Measurements from ENCODE around the gene TBC1D32. TPM values are rescaled to one million over a fixed set of nuclear protein-coding genes. Genes with fewer than 3 reads are reported as not detected.
A peak's percentile ranks its signal among the peaks of the same experiment; 100 is the strongest.
"Not testable (repeated sequence)": the region's sequence is repeated elsewhere in the genome, so short reads cannot be mapped to it uniquely, and the experiment has no call there.

The TBC1D32 gene
- total RNA-seq, 2 experiments from 2014 or later: 10.9 to 12.4 TPM

DNA sequence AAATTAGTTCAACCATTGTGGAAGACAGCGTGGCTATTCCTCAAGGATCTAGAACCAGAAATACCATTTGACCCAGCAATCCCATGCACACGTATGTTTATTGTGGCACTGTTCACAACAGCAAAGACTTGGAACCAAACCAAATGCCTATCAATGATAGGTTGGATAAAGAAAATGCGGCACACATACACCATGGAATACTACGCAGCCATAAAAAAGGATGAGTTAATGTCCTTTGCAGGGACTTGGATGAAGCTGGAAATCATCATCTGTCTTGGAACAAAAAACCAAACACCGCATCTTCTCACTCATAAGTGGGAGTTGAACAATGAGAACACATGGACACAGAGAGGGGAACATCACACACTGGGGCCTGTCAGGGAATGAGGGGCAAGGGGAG is 22.5 kb downstream of the TBC1D32 start:
- H3K4me3 Mint-ChIP-seq; DNase-seq; CTCF ChIA-PET; H3K36me3 Mint-ChIP-seq (ENCODE audit: low read depth); H3K4me1 Mint-ChIP-seq; H3K27me3 Mint-ChIP-seq; POLR2A ChIA-PET; H3K27ac Mint-ChIP-seq; H3K9me3 Mint-ChIP-seq: not testable (repeated sequence)

DNA sequence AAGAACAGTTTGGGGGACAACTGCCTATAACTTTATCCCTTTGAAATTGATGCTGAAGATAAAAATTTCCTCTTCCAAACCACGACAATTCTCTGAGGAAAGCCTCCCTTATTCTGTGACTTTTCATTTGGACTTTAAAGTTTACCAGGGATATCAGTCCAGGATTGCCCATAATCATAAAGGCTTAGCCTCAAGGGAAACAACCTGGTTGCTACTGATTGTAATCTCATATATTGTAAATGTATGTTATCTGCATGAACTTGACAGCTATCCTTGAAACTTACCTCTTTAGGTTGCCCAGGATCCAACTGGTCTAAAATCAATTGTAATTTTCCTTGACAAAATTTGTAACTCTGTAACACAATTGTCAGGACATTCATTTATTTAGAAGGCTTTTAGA is 23.8 kb downstream of the TBC1D32 start:
- ChIA-PET CTCF (no interaction called here), POLR2A (no interaction called here)
- Mint-ChIP-seq H3K27ac (no peak overlapping the region), H3K4me3 (no peak overlapping the region), H3K4me1 (no peaks in the 10 kb centered on the region), H3K36me3 (ENCODE audit: low read depth) (peaks cover 8% of the 10 kb centered on the region), H3K9me3 (no peaks in the 10 kb centered on the region), H3K27me3 (no peaks in the 10 kb centered on the region)
- DNase-seq: no peak

GRCh38 chr6:121309768-121310469 is 24.4 kb downstream of the TBC1D32 start:
- no peaks in the 10 kb centered on the region for H3K9me3 Mint-ChIP-seq

GRCh38 chr6:121305957-121306607 is 28.2 kb downstream of the TBC1D32 start:
- CTCF ChIA-PET: interaction anchor here (2.0 to 2.5 kb wide), 2 partner anchors 10 to 249 kb away, joined by 4 to 6 read pairs; no protein-coding TSS in a partner anchor

More at GRCh38 chr6:121309768-121310469, 24.4 kb downstream of the TBC1D32 start:
- H3K36me3 Mint-ChIP-seq (ENCODE audit: low read depth): peaks cover 8% of the 10 kb centered on the region
- no peak overlapping the region for H3K27ac Mint-ChIP-seq
- no peaks in the 10 kb centered on the region for H3K4me1 Mint-ChIP-seq
- DNase-seq: no peak
- POLR2A ChIA-PET: no interaction called here
- H3K27me3 Mint-ChIP-seq: no peaks in the 10 kb centered on the region
- CTCF ChIA-PET: no interaction called here
- H3K4me3 Mint-ChIP-seq: no peak overlapping the region

GRCh38 chr6:121302882-121303281 is 31.4 kb downstream of the TBC1D32 start:
- Mint-ChIP-seq H3K9me3 (peaks cover 4% of the 10 kb centered on the region), H3K4me3 (no peak overlapping the region), H3K27me3 (no peaks in the 10 kb centered on the region), H3K36me3 (ENCODE audit: low read depth) (peaks cover 11% of the 10 kb centered on the region), H3K4me1 (peaks cover 7% of the 10 kb centered on the region), H3K27ac (peak overlapping the region; percentile 54)
- POLR2A ChIA-PET: no interaction called here
- no peak for DNase-seq
- CTCF ChIA-PET: interaction anchor here (0.5 kb wide), 1 partner anchor 348 kb away, joined by 3 read pairs; no protein-coding TSS in a partner anchor

More at GRCh38 chr6:121305957-121306607, 28.2 kb downstream of the TBC1D32 start:
- Mint-ChIP-seq H3K36me3 (ENCODE audit: low read depth) (peaks cover 6% of the 10 kb centered on the region), H3K4me3 (no peak overlapping the region), H3K9me3 (peaks cover 3% of the 10 kb centered on the region), H3K4me1 (peaks cover 7% of the 10 kb centered on the region), H3K27ac (no peak overlapping the region), H3K27me3 (no peaks in the 10 kb centered on the region)
- POLR2A ChIA-PET: no interaction called here
- DNase-seq: no peak

- CTCF ChIA-PET, H3K27ac Mint-ChIP-seq: not testable (repeated sequence)
- peaks cover 11% of the 10 kb centered on the region for H3K36me3 Mint-ChIP-seq (ENCODE audit: low read depth)
These were observed 33.1 kb downstream of the TBC1D32 start for GRCh38 chr6:121301156-121301555.

DNA sequence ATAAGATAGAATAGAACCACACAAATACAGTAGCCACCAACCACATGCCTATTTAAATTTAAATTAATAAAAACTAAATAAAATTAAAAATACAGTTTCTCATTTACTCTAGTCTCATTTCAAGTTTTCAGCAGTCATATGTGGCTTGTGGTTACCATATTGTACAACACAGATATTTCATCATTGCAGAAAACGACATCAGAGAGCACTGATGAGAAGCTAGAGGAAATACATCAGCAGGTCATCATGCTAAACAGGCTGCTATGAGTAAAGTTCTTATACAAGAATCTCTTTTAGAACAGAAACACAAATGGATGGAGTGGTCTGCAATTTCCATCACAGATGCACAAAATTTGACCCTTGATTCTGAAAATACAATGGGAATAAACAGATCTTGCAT is 36.6 kb downstream of the TBC1D32 start:
- no peaks in the 10 kb centered on the region for H3K27me3 Mint-ChIP-seq
- ChIA-PET POLR2A (no interaction called here), CTCF (no interaction called here)
- no peak overlapping the region for H3K4me3 Mint-ChIP-seq
- H3K4me1 Mint-ChIP-seq: peaks cover under 1% of the 10 kb centered on the region
- no peak overlapping the region for H3K27ac Mint-ChIP-seq
- H3K36me3 Mint-ChIP-seq (ENCODE audit: low read depth): peaks cover 14% of the 10 kb centered on the region
- no peak for DNase-seq
- peaks cover 4% of the 10 kb centered on the region for H3K9me3 Mint-ChIP-seq

More at GRCh38 chr6:121301156-121301555, 33.1 kb downstream of the TBC1D32 start:
- DNase-seq, H3K4me3 Mint-ChIP-seq, H3K4me1 Mint-ChIP-seq, POLR2A ChIA-PET, H3K27me3 Mint-ChIP-seq, H3K9me3 Mint-ChIP-seq: not testable (repeated sequence)

- H3K4me3 Mint-ChIP-seq: no peak overlapping the region
- CTCF ChIA-PET: no interaction called here
- no peak for DNase-seq
- no peak overlapping the region for H3K27ac Mint-ChIP-seq
- POLR2A ChIA-PET: no interaction called here
- H3K9me3 Mint-ChIP-seq: peaks cover 3% of the 10 kb centered on the region
- H3K4me1 Mint-ChIP-seq: no peaks in the 10 kb centered on the region
- no peaks in the 10 kb centered on the region for H3K27me3 Mint-ChIP-seq
- peaks cover 18% of the 10 kb centered on the region for H3K36me3 Mint-ChIP-seq (ENCODE audit: low read depth)
These were observed 49.2 kb downstream of the TBC1D32 start for GRCh38 chr6:121285041-121285440.

DNA sequence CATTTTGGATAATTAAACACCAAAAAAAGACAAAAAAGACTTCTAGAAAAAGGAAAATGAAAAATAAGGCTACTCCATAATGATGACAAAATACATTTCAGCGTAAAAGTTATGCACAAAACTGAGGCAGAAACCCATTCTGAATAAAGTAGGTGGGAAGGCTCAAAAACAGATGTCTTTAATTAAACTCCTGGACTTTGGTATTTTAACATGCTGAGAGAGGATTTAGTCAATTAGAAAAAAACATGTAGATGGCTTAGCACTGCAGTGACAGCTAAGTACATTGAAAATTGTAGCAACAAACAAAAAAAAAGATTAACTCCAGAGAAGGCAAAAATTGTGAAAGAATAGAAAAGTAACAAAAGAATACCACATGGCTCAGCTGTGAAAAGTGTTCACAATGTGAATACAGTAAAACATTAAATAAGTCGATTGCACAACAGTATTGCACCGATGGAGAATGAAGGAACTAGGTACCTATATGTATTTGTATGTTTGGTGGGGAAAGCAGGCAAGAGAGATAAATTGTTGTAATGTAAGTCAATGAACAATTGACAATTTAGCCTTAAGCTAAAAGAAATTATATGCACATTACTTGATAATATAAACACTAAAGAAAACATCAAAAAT is 59.5 kb downstream of the TBC1D32 start:
- no peaks in the 10 kb centered on the region for H3K4me1 Mint-ChIP-seq
- no peak overlapping the region for H3K27ac Mint-ChIP-seq
- H3K9me3 Mint-ChIP-seq: peaks cover 6% of the 10 kb centered on the region
- DNase-seq: no peak
- no peak overlapping the region for H3K4me3 Mint-ChIP-seq
- peaks cover 22% of the 10 kb centered on the region for H3K36me3 Mint-ChIP-seq (ENCODE audit: low read depth)
- CTCF ChIA-PET: interaction anchor here (0.8 kb wide), 1 partner anchor 10 kb away, joined by 3 read pairs; no protein-coding TSS in a partner anchor
- POLR2A ChIA-PET: no interaction called here
- H3K27me3 Mint-ChIP-seq: no peaks in the 10 kb centered on the region

DNA sequence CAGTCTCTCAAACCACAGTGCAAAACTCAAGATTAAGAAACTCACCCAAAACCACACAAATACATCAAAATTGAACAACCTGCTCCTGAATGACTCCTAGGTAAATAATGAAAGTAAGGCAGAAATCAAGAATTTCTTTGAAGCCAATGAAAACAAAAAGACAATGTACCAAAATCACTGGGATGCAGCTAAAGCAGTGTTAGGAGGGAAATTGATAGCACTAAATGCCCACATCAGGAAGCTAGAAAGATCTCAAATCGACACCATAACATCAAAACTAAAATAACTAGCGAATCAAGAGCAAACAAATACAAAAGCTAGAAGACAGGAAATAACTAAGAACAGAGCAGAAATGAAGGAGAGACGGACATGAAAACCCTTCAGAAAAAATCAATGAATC is 70.5 kb downstream of the TBC1D32 start:
- ChIA-PET CTCF (interaction anchor here (1.1 to 1.5 kb wide), 2 partner anchors 31 to 140 kb away, joined by 3 read pairs; no protein-coding TSS in a partner anchor), POLR2A (no interaction called here)
- Mint-ChIP-seq H3K27me3 (no peaks in the 10 kb centered on the region), H3K4me1 (no peaks in the 10 kb centered on the region), H3K27ac (no peak overlapping the region), H3K36me3 (ENCODE audit: low read depth) (peaks cover 53% of the 10 kb centered on the region), H3K9me3 (peaks cover 33% of the 10 kb centered on the region), H3K4me3 (no peak overlapping the region)
- DNase-seq: no peak

DNA sequence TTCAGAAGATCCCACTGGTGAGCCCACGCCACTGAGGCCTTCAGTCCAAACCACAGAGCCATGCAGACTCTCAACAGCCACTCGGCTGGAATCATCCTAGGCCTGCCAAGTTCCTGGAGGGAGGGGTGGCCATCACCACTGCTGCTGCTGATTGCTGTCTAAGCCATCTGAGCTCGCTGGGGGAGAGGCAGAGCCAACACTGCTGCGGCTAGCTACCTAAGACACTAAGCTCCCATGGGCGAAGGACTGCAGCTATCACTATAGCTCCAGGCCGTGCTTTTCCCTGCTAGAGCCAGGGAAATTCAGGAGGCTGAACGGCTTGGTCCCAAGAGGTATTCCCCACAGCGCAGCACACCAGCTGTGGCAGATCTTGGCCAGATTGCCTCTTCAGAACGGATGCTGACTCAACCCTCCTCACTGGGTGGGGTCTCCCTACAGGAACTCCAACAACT is 73.6 kb downstream of the TBC1D32 start:
- CTCF ChIA-PET: no interaction called here
- no peaks in the 10 kb centered on the region for H3K4me1 Mint-ChIP-seq

DNA sequence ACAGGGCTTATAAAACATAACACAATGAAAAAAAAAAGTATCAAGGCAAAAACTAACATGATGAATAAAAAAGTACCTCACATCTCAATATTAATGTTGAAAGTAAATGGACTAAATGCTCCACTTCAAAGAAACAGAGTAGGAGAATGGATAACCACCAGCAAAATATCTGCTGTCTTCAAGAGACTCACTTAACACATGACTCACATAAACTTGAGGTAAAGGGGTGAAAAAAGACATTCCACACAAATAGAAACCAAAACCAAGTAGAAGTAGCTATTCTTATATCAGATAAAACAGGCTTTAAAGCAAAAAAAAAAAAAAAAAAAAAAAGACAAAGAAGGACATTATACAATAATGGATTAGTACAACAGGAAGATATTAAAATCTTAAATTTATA is 86.9 kb downstream of the TBC1D32 start:
- ChIA-PET CTCF (no interaction called here), POLR2A (no interaction called here)
- H3K27me3 Mint-ChIP-seq: no peaks in the 10 kb centered on the region
- H3K4me3 Mint-ChIP-seq: no peak overlapping the region
- peaks cover 16% of the 10 kb centered on the region for H3K4me1 Mint-ChIP-seq
- H3K9me3 Mint-ChIP-seq: peaks cover 22% of the 10 kb centered on the region
- DNase-seq: no peak
- peak overlapping the region; percentile 9 for H3K27ac Mint-ChIP-seq
- peaks cover 43% of the 10 kb centered on the region for H3K36me3 Mint-ChIP-seq (ENCODE audit: low read depth)

More for the DNA sequence above, 73.6 kb downstream of the TBC1D32 start:
- Mint-ChIP-seq H3K36me3 (ENCODE audit: low read depth) (peaks cover 37% of the 10 kb centered on the region), H3K9me3 (peaks cover 23% of the 10 kb centered on the region), H3K4me3 (no peak overlapping the region), H3K27ac (no peak overlapping the region), H3K27me3 (no peaks in the 10 kb centered on the region)
- POLR2A ChIA-PET: no interaction called here
- no peak for DNase-seq

- POLR2A ChIA-PET: no interaction called here
- DNase-seq: no peak
- no peak overlapping the region for H3K27ac Mint-ChIP-seq
- CTCF ChIA-PET: no interaction called here
- peaks cover 7% of the 10 kb centered on the region for H3K9me3 Mint-ChIP-seq
- peaks cover 7% of the 10 kb centered on the region for H3K4me1 Mint-ChIP-seq
- H3K36me3 Mint-ChIP-seq (ENCODE audit: low read depth): peaks cover 23% of the 10 kb centered on the region
- H3K4me3 Mint-ChIP-seq: no peak overlapping the region
- no peaks in the 10 kb centered on the region for H3K27me3 Mint-ChIP-seq
These were observed 91.9 kb downstream of the TBC1D32 start for GRCh38 chr6:121242386-121242785.

Data from activated CD4-positive, alpha-beta T cell treated with anti-CD3 and anti-CD28 coated beads, Interleukin-2, amount 10 ng/mL, durations not matched to agents 7 days and 5 days (primary cell).